ENCODE data around the gene TTC7B. TPM values are rescaled to one million over a fixed set of nuclear protein-coding genes. Genes with fewer than 3 reads are reported as not detected.
A peak's percentile ranks its signal among the peaks of the same experiment; 100 is the strongest.

Gene TTC7B
- total and polyA plus RNA-seq, 2 experiments from 2014 or later: 7.9 to 28.6 TPM

DNA sequence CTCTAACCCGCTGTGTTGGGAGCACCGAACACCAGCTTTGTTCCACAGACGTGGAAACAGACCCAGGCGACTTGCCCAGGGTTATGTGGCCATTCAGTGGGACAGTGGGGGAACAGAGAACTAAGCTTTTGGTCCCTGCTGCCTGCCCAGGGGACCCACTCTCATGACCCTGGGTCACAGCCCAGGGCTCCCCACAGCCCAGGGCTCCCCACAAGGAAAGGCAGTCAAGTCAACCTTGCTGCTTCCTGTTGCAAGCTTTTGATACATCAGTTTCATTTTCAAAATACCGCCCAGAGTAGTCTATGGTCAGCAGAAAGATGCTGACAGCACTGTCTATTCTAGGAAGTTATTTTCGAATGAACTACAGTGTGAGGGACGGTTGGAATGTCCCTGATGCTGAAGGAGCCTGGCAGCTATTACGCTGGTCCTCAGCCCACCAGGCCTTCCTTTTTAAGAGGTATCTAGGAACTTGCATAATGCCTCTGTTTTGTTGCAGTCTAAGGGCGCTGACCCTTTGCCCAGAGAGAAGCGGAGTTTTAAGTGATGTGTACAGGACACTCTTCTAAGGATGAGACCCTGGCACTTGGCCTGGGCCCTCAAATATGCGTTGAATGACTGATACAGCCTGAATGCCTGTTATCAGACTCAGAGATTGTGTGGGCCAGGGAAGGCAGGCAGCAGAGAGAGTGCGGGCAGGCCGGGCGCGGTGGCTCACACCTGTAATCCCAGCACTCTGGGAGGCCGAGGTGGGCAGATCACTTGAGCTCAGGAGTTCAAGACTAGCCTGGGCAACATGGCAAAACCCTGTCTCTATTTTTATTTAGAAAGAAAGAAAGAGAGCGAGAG is 12.6 kb upstream of the TTC7B start:
- Mint-ChIP-seq H3K9me3 (peaks cover 21% of the 10 kb centered on the region), H3K4me3 (no peak overlapping the region), H3K36me3 (ENCODE audit: low read depth) (peaks cover 10% of the 10 kb centered on the region), H3K27me3 (ENCODE audit: insufficient read depth, low read depth, poor library complexity) (peaks cover 39% of the 10 kb centered on the region), H3K4me1 (peaks cover 3% of the 10 kb centered on the region; the same call in 1 of the 3 replicates), H3K27ac (no peak overlapping the region)
- TF ChIP-seq, protein P1, sequence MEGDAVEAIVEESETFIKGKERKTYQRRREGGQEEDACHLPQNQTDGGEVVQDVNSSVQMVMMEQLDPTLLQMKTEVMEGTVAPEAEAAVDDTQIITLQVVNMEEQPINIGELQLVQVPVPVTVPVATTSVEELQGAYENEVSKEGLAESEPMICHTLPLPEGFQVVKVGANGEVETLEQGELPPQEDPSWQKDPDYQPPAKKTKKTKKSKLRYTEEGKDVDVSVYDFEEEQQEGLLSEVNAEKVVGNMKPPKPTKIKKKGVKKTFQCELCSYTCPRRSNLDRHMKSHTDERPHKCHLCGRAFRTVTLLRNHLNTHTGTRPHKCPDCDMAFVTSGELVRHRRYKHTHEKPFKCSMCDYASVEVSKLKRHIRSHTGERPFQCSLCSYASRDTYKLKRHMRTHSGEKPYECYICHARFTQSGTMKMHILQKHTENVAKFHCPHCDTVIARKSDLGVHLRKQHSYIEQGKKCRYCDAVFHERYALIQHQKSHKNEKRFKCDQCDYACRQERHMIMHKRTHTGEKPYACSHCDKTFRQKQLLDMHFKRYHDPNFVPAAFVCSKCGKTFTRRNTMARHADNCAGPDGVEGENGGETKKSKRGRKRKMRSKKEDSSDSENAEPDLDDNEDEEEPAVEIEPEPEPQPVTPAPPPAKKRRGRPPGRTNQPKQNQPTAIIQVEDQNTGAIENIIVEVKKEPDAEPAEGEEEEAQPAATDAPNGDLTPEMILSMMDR (conservative IDR thresholded peaks at IDR 0.05; ENCODE audit: low read depth in 2 of 2): no peak
- no peak for TF ChIP-seq EZH2phosphoT487 (IDR thresholded peaks at IDR 0.05; ENCODE audit: unreplicated experiment)
- no peak for TF ChIP-seq STAT1 (IDR thresholded peaks at IDR 0.05; ENCODE audit: unreplicated experiment)
- TF ChIP-seq, protein P2, sequence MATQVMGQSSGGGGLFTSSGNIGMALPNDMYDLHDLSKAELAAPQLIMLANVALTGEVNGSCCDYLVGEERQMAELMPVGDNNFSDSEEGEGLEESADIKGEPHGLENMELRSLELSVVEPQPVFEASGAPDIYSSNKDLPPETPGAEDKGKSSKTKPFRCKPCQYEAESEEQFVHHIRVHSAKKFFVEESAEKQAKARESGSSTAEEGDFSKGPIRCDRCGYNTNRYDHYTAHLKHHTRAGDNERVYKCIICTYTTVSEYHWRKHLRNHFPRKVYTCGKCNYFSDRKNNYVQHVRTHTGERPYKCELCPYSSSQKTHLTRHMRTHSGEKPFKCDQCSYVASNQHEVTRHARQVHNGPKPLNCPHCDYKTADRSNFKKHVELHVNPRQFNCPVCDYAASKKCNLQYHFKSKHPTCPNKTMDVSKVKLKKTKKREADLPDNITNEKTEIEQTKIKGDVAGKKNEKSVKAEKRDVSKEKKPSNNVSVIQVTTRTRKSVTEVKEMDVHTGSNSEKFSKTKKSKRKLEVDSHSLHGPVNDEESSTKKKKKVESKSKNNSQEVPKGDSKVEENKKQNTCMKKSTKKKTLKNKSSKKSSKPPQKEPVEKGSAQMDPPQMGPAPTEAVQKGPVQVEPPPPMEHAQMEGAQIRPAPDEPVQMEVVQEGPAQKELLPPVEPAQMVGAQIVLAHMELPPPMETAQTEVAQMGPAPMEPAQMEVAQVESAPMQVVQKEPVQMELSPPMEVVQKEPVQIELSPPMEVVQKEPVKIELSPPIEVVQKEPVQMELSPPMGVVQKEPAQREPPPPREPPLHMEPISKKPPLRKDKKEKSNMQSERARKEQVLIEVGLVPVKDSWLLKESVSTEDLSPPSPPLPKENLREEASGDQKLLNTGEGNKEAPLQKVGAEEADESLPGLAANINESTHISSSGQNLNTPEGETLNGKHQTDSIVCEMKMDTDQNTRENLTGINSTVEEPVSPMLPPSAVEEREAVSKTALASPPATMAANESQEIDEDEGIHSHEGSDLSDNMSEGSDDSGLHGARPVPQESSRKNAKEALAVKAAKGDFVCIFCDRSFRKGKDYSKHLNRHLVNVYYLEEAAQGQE (IDR thresholded peaks at IDR 0.05; ENCODE audit: unreplicated experiment): no peak
- no peak for TF ChIP-seq ZNF331 (CRISPR knock-in tag; IDR thresholded peaks at IDR 0.05; ENCODE audit: low read depth)
- no peak for TF ChIP-seq JUNB (IDR thresholded peaks at IDR 0.05; ENCODE audit: unreplicated experiment)
- TF ChIP-seq ZNF114 (CRISPR knock-in tag; IDR thresholded peaks at IDR 0.05): no peak
- TF ChIP-seq POLR2AphosphoS5 (IDR thresholded peaks at IDR 0.05; ENCODE audit: low read depth): no peak
- no peak for TF ChIP-seq NANOG (IDR thresholded peaks at IDR 0.05; ENCODE audit: borderline replicate concordance)
- TF ChIP-seq, protein P3, sequence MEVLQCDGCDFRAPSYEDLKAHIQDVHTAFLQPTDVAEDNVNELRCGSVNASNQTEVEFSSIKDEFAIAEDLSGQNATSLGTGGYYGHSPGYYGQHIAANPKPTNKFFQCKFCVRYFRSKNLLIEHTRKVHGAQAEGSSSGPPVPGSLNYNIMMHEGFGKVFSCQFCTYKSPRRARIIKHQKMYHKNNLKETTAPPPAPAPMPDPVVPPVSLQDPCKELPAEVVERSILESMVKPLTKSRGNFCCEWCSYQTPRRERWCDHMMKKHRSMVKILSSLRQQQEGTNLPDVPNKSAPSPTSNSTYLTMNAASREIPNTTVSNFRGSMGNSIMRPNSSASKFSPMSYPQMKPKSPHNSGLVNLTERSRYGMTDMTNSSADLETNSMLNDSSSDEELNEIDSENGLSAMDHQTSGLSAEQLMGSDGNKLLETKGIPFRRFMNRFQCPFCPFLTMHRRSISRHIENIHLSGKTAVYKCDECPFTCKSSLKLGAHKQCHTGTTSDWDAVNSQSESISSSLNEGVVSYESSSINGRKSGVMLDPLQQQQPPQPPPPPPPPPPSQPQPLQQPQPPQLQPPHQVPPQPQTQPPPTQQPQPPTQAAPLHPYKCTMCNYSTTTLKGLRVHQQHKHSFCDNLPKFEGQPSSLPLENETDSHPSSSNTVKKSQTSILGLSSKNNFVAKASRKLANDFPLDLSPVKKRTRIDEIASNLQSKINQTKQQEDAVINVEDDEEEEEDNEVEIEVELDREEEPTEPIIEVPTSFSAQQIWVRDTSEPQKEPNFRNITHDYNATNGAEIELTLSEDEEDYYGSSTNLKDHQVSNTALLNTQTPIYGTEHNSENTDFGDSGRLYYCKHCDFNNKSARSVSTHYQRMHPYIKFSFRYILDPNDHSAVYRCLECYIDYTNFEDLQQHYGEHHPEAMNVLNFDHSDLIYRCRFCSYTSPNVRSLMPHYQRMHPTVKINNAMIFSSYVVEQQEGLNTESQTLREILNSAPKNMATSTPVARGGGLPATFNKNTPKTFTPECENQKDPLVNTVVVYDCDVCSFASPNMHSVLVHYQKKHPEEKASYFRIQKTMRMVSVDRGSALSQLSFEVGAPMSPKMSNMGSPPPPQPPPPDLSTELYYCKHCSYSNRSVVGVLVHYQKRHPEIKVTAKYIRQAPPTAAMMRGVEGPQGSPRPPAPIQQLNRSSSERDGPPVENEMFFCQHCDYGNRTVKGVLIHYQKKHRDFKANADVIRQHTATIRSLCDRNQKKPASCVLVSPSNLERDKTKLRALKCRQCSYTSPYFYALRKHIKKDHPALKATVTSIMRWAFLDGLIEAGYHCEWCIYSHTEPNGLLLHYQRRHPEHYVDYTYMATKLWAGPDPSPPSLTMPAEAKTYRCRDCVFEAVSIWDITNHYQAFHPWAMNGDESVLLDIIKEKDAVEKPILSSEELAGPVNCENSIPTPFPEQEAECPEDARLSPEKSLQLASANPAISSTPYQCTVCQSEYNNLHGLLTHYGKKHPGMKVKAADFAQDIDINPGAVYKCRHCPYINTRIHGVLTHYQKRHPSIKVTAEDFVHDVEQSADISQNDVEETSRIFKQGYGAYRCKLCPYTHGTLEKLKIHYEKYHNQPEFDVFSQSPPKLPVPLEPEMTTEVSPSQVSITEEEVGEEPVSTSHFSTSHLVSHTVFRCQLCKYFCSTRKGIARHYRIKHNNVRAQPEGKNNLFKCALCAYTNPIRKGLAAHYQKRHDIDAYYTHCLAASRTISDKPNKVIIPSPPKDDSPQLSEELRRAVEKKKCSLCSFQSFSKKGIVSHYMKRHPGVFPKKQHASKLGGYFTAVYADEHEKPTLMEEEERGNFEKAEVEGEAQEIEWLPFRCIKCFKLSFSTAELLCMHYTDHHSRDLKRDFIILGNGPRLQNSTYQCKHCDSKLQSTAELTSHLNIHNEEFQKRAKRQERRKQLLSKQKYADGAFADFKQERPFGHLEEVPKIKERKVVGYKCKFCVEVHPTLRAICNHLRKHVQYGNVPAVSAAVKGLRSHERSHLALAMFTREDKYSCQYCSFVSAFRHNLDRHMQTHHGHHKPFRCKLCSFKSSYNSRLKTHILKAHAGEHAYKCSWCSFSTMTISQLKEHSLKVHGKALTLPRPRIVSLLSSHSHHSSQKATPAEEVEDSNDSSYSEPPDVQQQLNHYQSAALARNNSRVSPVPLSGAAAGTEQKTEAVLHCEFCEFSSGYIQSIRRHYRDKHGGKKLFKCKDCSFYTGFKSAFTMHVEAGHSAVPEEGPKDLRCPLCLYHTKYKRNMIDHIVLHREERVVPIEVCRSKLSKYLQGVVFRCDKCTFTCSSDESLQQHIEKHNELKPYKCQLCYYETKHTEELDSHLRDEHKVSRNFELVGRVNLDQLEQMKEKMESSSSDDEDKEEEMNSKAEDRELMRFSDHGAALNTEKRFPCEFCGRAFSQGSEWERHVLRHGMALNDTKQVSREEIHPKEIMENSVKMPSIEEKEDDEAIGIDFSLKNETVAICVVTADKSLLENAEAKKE (CRISPR knock-in tag; IDR thresholded peaks at IDR 0.05): no peak
- TF ChIP-seq EZH2 (IDR thresholded peaks at IDR 0.05; ENCODE audit: low read depth, unreplicated experiment): no peak
- TF ChIP-seq, protein P4, sequence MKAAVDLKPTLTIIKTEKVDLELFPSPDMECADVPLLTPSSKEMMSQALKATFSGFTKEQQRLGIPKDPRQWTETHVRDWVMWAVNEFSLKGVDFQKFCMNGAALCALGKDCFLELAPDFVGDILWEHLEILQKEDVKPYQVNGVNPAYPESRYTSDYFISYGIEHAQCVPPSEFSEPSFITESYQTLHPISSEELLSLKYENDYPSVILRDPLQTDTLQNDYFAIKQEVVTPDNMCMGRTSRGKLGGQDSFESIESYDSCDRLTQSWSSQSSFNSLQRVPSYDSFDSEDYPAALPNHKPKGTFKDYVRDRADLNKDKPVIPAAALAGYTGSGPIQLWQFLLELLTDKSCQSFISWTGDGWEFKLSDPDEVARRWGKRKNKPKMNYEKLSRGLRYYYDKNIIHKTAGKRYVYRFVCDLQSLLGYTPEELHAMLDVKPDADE (IDR thresholded peaks at IDR 0.05): no peak
- TF ChIP-seq CREB1 (CRISPR knock-in tag; IDR thresholded peaks at IDR 0.05; ENCODE audit: low read depth): no peak
- peak; percentile 7 for ATAC-seq
- no peak overlapping the region for H3K27ac ChIP-seq (ENCODE audit: low read depth)
- 0 out of 2 replicates have a peak, but pooled peaks cover 2% of the 10 kb centered on the region for H3K9me2 ChIP-seq (ENCODE audit: insufficient read depth)
- H3K79me2 ChIP-seq (replicated peaks; ENCODE audit: insufficient read depth): no peaks in the 10 kb centered on the region
- no peaks in the 10 kb centered on the region for H4K20me1 ChIP-seq (replicated peaks; ENCODE audit: insufficient read depth)
- H3K27me3 ChIP-seq (ENCODE audit: insufficient read depth): peaks cover 34% of the 10 kb centered on the region
- H2AFZ ChIP-seq: peak overlapping the region; percentile 87
- H3K36me3 ChIP-seq (ENCODE audit: insufficient read depth): no peaks in the 10 kb centered on the region; the same call in 1 of the 2 replicates
- H3F3A ChIP-seq (replicated peaks; ENCODE audit: low read depth): 0 out of 2 replicates have a peak, but pooled peaks cover 3% of the 10 kb centered on the region
- no peak for DNase-seq (ENCODE audit: low spot score)
- H3K4me3 ChIP-seq: peak overlapping the region; percentile 27; the same call in 1 of the 2 replicates
- peak overlapping the region; percentile 71 for H3K4me2 ChIP-seq
- 0 out of 2 replicates have a peak, but pooled peaks cover 4% of the 10 kb centered on the region for H3K4me1 ChIP-seq (ENCODE audit: insufficient read depth)

Data from GM23338 (cell line).